ENCODE data around the gene SIM2.

SIM2 gene

DNA sequence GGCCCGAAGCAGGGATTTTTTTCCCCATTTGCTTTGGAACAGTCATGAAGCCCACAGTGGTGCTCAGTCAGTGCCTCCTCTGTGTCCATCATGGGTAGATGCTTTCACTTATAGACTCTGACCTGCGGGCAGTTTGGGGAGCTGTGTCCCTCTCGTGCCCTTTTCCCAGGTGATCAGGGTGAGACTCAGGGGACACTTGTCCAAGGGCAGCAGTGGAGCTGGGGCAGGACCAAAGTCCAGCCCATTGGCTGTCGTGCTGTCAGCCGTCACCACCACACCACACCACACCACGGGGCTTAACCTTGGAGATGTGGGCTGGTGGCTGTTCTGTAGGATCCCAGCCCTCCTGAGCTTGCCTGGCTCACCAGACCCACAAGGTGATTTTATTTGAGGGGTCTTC is 34.9 kb downstream of the SIM2 start:
- in situ Hi-C loops (cut with HindIII; ENCODE audit: low sequenced_read_pairs): no loop called here

DNA sequence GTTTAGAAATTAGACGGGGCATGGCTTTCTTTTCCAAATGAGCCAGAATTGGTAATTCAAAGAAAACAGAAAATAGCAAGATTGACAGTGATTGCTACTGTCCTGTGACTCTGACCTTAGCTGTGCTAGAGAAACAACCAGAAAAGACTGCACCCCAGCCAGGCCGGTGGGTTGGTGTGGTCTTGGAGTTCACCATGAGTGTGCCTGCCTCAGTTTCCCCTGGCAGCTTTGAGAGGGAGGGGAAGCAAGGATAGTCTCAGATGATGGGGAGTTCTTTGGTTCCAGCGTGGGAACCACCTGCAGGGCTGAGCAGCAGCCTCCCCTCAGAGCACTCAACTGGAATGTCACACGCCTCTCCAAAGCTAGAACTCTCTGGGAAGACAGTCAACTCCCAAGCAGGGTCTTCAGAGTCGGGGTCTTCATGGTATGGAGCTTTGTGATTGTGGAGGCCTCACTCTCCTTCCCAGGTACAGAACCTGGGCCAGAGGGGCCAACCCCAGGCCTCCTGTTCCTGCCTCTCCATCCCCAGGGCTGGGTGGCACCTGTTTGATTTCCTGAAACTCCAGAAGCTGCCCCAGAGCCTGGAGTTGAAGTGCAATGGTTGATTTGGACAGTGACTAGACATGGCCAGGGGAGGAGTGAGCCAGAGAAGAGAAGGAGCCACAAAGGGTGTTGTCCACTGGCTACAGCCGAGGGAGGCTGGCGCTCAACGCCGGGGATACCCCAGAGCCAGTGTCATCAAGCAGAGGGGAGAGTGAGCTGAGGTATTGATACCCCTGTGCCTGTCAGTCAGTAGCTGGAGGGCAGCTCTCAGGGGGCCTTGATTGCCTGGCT is 35.7 kb downstream of the SIM2 start:
- in situ Hi-C loops (cut with HindIII; ENCODE audit: low sequenced_read_pairs): no loop called here

DNA sequence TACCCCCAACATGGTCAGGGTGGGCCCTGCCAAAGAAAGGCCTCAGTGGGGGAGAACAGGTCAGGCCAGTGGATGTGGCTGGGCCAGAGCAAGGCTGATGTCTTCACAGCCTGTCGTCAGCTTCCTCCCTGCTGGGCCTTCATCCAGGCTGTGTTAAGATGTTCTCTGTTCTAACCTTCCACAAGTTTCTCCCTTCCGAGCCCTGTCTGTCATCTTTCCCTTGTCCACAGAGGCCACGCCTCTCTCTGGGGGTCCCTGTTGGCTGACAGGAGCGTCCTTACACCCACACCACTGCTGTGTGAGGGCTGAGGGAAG is 36.2 kb downstream of the SIM2 start:
- in situ Hi-C loops (cut with HindIII; ENCODE audit: low sequenced_read_pairs): no loop called here

DNA sequence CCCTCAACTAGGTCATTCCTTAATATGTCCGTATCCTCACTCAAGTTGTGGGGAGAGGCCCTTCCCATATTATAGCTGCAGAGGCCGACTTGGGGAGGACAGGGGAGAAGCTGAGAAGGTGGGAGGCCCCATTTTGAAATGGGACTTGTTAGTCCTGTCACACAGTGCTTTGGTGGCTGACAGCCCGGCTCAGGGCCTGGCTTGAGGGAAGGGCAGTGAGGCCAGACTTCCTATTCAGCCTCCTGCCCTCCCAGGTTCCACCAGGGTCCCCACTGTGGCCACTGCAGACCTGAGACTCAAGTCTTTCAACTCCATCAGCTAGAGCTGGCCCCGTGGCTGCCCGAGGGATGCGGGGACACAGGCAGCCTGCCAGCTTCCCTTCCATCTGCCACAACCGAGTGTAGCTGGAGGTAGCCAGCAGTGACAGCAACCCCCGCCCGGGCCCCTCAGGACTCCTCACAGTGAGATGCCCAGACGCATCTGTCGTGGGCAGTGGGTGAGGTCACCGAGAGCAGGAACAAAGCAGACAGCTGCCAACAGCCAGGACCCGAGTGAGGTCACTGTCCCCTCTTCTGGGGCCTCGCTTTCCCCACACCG is 36.9 kb downstream of the SIM2 start:
- in situ Hi-C loops (cut with HindIII; ENCODE audit: low sequenced_read_pairs): no loop called here

DNA sequence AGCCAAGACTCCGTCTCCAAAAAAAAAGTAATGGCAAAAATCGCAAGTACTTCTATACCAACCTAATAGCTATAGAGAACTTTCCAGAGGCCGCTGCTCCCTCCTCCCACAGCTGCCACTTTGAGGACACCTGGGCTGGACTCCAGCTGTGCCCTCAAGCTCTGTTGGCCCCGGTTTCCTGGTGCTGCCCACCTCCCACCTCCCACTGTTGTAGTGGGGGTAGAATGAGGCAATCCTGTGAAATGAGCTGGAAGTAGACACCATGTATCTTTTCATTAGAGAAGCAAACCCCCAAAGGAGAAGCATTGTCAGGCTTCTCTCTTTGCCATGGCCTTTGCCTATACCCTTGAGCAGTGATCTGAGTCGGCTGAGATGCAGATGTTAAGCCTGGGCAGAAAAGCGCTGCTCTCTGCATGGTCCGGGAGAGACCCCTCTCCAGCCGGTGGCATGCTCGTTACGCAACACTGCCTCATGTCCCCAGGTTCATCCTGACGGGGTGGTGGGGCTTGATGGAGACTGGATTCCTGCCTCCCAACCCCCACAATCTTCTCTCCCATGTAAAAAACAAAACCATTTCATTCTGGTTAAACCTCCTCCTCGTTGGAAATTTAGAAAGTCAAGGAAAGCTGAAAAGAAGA is 39.7 kb downstream of the SIM2 start:
- in situ Hi-C loops (cut with HindIII; ENCODE audit: low sequenced_read_pairs): no loop called here

DNA sequence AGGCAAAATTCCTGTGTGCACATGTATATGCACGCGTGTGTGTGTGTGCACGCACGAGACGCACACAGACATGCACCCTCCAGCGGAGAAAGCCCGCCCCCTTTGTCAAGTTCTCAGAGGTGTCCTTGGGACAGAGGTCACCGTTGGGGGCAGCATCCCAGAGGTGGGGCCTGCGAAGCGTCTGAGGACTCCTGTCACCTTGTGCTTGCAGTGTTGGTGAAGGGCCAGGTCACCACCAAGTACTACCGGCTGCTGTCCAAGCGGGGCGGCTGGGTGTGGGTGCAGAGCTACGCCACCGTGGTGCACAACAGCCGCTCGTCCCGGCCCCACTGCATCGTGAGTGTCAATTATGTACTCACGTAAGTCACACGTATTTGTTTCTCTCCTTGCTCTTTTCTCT is 42.6 kb downstream of the SIM2 start:
- in situ Hi-C loops (cut with HindIII; ENCODE audit: low sequenced_read_pairs): no loop called here

DNA sequence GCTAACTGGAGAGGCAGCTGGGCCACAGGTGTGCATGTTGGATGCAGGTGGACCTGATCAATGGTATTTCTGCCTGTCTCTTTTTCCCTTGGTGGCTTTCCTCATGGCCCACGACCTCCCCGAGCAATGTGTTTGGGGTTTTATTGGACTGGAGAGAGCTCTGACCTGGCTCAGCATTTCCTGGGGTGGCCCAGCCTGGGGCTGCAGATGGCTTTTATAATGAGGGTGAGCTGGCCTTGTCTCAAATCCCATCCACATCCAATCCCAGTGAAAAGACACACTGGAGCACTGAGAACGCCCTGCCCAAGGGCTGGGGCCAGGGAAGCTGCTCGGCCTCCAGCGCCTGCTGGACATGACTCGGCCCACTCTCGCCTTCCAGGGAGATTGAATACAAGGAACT is 44.1 kb downstream of the SIM2 start:
- in situ Hi-C loops (cut with HindIII; ENCODE audit: low sequenced_read_pairs): no loop called here

DNA sequence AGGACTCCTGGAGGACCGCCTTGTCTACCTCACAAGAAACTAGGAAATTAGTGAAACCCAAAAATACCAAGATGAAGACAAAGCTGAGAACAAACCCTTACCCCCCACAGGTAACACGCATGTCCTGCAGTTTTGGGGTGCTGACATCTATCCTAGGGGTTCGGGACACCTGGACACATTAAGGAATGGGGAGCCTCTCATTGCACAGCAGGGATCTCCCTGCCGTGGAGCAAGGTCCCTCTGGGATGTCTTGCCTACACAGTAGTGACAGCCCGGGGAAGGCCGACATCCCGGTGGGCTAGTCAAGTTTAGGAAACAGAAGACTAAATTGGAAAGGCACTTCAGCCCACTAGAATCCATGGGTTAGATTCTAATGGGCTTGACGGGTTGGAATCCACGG is 44.5 kb downstream of the SIM2 start:
- in situ Hi-C loops (cut with HindIII; ENCODE audit: low sequenced_read_pairs): no loop called here

DNA sequence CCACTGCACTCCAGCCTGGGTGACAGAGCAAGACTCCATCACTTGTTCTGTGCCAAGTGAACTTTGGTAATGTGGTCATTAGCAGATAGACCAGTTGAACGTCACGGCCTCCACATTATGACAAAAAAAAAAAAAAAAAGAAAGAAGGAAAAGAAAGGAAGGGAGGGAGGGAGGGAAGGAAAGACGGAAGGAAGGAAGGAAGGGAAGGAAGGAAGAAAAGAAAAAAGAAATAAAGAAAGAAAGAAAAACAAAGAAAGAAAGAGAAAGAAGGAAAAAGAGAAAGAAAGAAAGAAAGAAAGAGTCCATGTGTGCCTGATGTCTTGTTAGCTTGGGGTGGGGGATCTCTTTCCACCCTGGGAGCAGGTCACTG is 45.3 kb downstream of the SIM2 start:
- in situ Hi-C loops (cut with HindIII; ENCODE audit: low sequenced_read_pairs): no loop called here

DNA sequence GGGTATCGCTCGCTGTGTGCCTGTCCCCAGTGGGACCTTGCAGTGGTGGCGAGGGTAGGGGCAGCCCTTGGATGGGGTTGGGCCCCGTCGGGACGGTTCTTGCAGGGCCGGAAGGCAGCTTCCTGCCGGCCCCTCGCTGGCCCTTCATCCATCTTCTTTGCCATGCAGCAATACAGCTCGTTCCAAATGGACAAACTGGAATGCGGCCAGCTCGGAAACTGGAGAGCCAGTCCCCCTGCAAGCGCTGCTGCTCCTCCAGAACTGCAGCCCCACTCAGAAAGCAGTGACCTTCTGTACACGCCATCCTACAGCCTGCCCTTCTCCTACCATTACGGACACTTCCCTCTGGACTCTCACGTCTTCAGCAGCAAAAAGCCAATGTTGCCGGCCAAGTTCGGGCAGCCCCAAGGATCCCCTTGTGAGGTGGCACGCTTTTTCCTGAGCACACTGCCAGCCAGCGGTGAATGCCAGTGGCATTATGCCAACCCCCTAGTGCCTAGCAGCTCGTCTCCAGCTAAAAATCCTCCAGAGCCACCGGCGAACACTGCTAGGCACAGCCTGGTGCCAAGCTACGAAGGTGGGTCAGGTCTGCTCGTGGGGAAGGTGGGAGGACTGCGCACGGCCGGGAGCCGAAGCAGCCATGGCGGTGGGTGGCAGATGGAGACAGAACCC is 45.8 kb downstream of the SIM2 start:
- in situ Hi-C loops (cut with HindIII; ENCODE audit: low sequenced_read_pairs): no loop called here

DNA sequence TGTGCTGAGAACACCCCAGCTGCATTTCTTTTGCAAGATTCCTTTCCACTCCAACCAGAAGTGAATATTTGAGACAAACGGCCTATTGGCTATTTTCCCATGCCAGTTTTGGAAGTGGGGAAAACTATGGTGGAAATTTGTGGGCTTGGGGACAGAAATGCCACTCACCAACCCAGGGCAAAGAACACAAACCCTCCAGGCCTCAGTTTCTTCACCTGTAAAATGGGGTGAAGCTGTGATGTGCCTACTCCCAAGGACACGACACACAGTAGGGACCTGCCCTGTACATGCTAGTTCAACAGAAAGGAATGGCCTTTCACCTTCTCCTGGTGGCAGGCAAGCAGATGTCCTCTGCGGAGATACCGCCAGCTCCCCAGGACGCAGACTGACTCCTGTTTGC is 46.5 kb downstream of the SIM2 start:
- in situ Hi-C loops (cut with HindIII; ENCODE audit: low sequenced_read_pairs): no loop called here

DNA sequence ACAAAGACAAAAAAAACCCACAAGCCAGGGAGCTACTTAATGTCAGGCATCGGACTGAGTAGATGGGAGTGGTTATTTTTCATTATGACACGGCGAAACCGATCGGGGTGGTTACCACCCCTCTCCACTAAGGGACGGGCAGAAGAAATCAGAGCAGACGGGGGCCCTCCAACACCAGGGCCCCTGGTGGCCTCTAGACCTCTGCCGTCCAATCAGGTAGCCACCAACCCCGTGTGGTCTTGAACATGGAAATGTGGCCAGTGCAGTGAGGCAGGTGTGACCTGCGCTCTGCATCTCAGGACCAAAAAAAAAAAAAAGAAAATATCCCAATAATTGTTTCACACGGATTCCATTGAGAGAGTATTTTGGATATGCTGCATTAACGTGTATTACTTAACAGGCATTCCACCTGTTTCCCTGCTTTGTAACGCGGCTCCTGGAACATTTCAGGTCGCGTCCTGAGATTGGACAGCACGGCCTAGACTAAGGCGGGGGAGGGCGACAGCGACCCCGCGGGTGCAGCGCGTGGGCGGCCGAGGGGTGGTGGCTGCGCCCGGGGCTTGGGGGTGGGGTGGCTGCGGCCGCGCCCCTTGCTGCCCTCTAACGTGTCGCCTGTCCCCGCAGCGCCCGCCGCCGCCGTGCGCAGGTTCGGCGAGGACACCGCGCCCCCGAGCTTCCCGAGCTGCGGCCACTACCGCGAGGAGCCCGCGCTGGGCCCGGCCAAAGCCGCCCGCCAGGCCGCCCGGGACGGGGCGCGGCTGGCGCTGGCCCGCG is 48.3 kb downstream of the SIM2 start:
- in situ Hi-C loops (cut with HindIII; ENCODE audit: low sequenced_read_pairs): no loop called here

DNA sequence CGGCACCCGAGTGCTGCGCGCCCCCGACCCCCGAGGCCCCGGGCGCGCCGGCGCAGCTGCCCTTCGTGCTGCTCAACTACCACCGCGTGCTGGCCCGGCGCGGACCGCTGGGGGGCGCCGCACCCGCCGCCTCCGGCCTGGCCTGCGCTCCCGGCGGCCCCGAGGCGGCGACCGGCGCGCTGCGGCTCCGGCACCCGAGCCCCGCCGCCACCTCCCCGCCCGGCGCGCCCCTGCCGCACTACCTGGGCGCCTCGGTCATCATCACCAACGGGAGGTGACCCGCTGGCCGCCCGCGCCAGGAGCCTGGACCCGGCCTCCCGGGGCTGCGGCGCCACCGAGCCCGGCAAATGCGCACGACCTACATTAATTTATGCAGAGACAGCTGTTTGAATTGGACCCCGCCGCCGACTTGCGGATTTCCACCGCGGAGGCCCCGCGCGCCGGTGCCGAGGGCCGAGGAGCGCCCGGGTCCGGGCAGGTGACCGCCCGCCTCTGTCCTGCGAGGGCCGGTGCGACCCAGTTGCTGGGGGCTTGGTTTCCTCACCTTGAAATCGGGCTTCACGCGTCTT is 49.0 kb downstream of the SIM2 start:
- in situ Hi-C loops (cut with HindIII; ENCODE audit: low sequenced_read_pairs): no loop called here

DNA sequence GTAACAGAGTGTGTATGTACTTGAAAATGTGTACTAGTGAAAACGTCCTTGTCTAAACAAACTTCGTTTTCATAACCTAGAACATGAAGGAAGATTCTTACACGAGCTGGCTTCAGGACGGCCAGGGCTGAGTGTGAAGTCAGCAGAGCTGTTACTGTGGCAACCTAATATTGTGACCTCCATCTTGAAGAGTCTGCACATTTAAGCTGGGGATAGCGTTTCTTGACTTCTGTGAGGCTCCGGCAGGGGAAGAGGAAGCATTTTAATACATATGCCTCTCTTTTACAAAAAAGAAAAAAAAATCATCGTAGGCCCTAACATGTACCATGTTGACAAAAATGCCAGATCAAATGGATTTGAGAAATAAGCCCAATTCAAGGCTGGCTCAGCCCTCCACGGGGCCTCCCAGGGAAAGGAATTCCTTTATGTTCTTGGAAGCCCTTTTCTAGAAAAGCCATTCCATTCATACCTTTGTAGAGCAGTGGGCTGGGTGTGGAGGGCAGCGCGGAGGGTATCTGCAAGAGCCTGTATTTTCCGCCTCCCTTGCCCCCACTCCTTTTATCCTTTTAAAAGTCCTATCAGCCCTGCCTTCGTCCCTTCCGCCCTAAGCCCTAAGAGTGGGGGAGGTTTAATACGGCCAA is 51.1 kb downstream of the SIM2 start:
- in situ Hi-C loops (cut with HindIII; ENCODE audit: low sequenced_read_pairs): no loop called here

DNA sequence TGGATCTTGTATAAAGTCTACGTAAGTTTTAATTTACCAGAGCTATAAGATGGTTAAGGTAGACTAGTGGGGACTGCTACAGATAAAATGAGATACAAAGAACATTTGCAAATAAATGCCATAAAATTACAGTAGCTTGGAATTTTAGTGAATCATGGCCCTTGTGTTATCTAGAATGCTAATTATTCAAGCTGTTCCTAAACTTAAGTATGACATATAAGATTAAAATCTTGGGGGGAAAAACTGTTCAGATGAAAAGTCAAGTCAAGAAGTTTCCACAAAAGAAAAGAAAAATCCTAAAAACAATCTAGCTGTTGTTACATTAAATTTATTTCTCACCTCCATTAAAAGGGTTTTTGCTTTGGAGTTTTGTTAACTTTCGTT is 51.7 kb downstream of the SIM2 start:
- in situ Hi-C loops (cut with HindIII; ENCODE audit: low sequenced_read_pairs): no loop called here

DNA sequence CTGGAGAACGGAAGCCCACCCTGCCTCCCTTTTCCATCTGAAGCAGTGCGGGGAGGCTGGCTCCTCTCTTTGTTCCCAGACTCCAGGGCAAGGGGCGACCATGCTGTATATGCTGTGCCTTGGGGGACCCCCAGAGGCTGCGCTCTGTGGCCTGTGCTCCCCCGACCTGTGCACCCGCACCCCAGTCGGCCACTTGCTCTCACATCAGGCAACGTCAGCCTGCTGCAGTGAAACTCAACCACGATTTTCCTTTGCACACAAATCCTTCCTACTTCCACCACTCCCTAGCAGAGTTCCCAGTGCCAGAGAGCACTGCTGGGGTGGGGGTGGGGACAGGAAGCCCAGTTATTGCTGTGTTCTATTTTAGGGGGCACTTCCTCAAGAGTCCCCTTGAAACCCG is 52.5 kb downstream of the SIM2 start:
- in situ Hi-C loops (cut with HindIII; ENCODE audit: low sequenced_read_pairs): no loop called here

DNA sequence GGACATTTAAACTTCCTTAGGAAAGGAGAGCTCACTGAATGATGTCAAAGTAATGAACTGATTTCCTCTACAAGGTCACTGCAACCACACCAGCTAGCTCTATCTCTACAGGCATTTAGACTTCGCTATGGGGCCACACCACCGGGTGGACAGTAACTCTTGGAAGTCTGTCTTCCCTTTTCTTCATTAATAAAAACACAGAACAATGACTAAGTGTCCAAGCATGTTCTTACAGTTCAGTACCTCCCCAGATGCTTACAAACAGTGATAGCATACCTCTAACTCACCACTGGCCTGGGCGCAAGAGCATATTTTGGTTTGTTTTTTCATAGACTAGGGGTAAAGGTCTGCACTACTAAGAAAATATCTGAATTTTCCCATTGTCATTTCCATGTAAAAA is 54.6 kb downstream of the SIM2 start:
- in situ Hi-C loops (cut with HindIII; ENCODE audit: low sequenced_read_pairs): no loop called here

DNA sequence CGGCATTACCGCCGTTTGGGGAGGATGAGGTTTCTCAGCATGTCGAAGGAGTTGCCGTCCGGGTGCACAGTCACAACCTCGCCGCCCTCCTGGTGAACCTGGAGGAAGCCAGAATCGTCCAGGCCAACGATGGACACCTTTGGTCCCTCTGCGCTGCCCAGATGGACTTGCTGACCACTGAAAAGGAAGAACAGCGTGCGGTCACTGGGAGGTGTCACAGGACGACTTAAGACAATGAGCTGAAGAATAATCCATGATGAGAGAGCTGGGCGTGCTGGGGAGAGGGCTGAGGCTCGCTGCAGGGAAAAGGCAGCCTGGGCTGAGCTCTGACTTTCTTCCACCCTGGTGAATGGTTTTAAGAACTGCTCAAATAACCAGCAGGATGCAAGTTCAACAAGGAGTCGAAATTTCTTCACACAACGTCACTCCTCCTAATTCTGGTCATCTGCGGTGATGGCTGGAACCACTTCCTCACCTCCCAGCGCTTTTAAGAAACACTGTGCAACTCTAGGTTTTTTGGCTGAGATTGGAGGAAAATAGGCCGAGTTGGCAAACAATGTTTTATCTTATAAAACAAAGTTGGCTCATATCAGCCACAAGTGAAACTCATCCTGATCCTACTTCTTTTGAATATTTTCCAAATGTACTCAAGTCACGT is 55.5 kb downstream of the SIM2 start:
- in situ Hi-C loops (cut with HindIII; ENCODE audit: low sequenced_read_pairs): no loop called here

DNA sequence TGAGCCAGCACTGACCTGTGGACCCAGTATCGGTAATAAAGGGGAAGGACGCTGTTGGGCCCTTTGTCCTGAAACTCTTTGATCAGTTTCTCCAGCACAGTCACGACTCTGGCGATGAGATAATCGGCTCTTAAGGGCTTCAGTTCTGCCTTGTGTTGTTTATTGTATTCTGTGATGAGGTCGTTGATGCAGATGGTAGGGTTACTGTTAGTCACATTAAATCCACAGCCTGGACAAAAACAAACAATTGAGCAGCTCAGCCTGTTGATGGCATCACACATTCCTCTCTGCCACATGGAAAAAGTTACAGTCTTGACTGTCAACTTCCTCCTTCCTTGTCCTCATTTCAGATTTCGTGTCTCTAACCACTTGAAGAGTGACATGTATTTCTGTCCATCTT is 57.6 kb downstream of the SIM2 start:
- in situ Hi-C loops (cut with HindIII; ENCODE audit: low sequenced_read_pairs): no loop called here

DNA sequence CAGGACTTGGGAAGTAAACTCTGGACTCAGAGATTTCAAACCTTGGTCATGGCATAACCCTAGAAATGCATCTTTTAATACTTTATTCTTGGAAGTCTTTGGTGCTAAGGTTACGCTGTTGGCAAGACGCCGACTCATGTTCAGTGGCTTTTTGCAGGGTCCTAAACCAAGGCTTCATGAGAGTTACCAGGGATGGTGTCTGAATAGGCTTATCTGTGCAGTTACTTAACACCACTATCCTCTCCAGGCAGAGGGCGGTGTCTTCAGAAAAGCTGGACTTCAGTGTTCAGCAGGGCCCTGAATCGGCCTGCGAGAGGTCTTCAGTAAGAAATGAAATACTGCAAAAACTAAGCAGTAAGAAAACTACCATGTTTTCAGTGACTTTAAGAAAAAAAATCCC is 58.3 kb downstream of the SIM2 start:
- in situ Hi-C loops (cut with HindIII; ENCODE audit: low sequenced_read_pairs): no loop called here
